K562 (cell line): ENCODE results near the gene DOK7. TPM values are rescaled to one million over a fixed set of nuclear protein-coding genes. Genes with fewer than 3 reads are reported as not detected.

ENCODE experiments used
- ATAC-seq: fragments of 200-7000 bp; cut with Tn5 transposase; 3 replicates; pipeline ENCODE4 v1.9.1; 2020; ENCODE audit warnings: moderate library complexity
- BruUV-seq: library from RNA; stranded (reverse); fragments of 400-500 nt; replicated peaks from 2 replicates; lab custom pipeline; 2021; lab: Mats Ljungman, UMichigan
- CTCF ChIA-PET: fragments of 300-600 bp; formaldehyde crosslinking; extraction: SDS; loops from one replicate; lab custom pipeline; 2021; ENCODE audit warnings: low intra/inter-chr PET ratio; lab: Yijun Ruan, JAX
- POLR2A ChIA-PET: fragments of 300-600, 350-650 bp; sonication (Branson Sonifier 250); formaldehyde crosslinking; extraction: SDS; loops from one replicate; lab custom pipeline; 2021; ENCODE audit warnings: antibody characterized with exemption, inconsistent platforms; lab: Yijun Ruan, JAX
- DNase-seq, 4 experiments: peaks; one replicate each; pipeline versions ENCODE4 v3.0.0 to v3.0.0-alpha.2; 2011 to 2018; ENCODE audit warnings: low spot score in 3 of 4, mixed read lengths in 3 of 4; ENCODE audit errors: extremely low read depth in 1 of 4
- FAIRE-seq: peaks from 2 replicates; lab custom pipeline; 2011; peaks lifted over from hg19 to GRCh38; lab: Jason Lieb, UNC
- H2AFZ ChIP-seq: 2 replicates; pipeline ENCODE4 v1.6.0; 2011; ENCODE audit warnings: low read depth, low read length, control low read depth, inconsistent platforms
- H3K27ac ChIP-seq: fragments of 200-600 bp; 3 replicates; pipeline ENCODE4 v1.8.0; 2011; ENCODE audit warnings: low read depth, mild to moderate bottlenecking, control low read depth, inconsistent platforms, low read length, moderate library complexity, mixed read lengths; ENCODE audit errors: extremely low read depth
- H3K27me3 ChIP-seq, 2 experiments: fragments of 300-600 bp in 1 of 2; 2 replicates in 1 of 2; 3 replicates in 1 of 2; pipeline versions ENCODE4 v1.6.0 to v1.8.0; 2011; ENCODE audit warnings: inconsistent platforms in 2 of 2, low read length in 2 of 2, mild to moderate bottlenecking in 1 of 2, mixed read lengths in 1 of 2, moderate library complexity in 1 of 2; ENCODE audit not compliant: control insufficient read depth in 2 of 2, insufficient read depth in 2 of 2
- H3K36me3 ChIP-seq: fragments of 300-600 bp; 3 replicates; pipeline ENCODE4 v1.8.0; 2011; ENCODE audit warnings: mild to moderate bottlenecking, low read length, inconsistent platforms; ENCODE audit not compliant: control insufficient read depth, insufficient read depth
- H3K4me1 ChIP-seq, 2 experiments: fragments of 200-600 bp in 1 of 2; replicated peaks in 1 of 2; 2 replicates in 1 of 2; 3 replicates in 1 of 2; pipeline versions ENCODE4 v1.5.1 to v1.8.0; 2011; ENCODE audit warnings: inconsistent platforms in 2 of 2, low read length in 2 of 2, mild to moderate bottlenecking in 1 of 2, mixed read lengths in 1 of 2, moderate library complexity in 1 of 2; ENCODE audit not compliant: control insufficient read depth in 2 of 2, insufficient read depth in 2 of 2
- H3K4me2 ChIP-seq: 2 replicates; pipeline ENCODE4 v1.6.1; 2011; ENCODE audit warnings: low read length, control low read depth, inconsistent platforms, mixed read lengths; ENCODE audit not compliant: insufficient read depth
- H3K4me3 ChIP-seq: fragments of 200-600 bp; sonication (generic), shearing (Covaris generic); 2 replicates; pipeline ENCODE4 v1.5.1; 2016; ENCODE audit warnings: control low read depth, inconsistent platforms
- H3K79me2 ChIP-seq: fragments of 200-600 bp; 3 replicates; pipeline ENCODE4 v1.8.0; 2011; ENCODE audit warnings: low read length, inconsistent platforms; ENCODE audit not compliant: control insufficient read depth, insufficient read depth
- H3K9ac ChIP-seq, 2 experiments: 2 replicates each; pipeline versions ENCODE4 v1.6.0 to v1.6.1; 2011; ENCODE audit warnings: low read depth in 2 of 2, low read length in 2 of 2, control low read depth in 1 of 2, inconsistent platforms in 1 of 2, mild to moderate bottlenecking in 1 of 2, mixed read lengths in 1 of 2; ENCODE audit not compliant: insufficient read depth in 1 of 2
- H3K9me1 ChIP-seq: one replicate; pipeline ENCODE4 v1.6.0; 2011; ENCODE audit warnings: inconsistent platforms, mild to moderate bottlenecking, low read length, moderate library complexity; ENCODE audit not compliant: control insufficient read depth, insufficient read depth
- H3K9me3 ChIP-seq: replicated peaks from 2 replicates; pipeline ENCODE4 v1.5.1; 2011; ENCODE audit warnings: low read depth, low read length, inconsistent platforms; ENCODE audit not compliant: control insufficient read depth, insufficient read depth
- H4K20me1 ChIP-seq: replicated peaks from 2 replicates; pipeline ENCODE4 v1.6.1; 2011; ENCODE audit warnings: low read length, inconsistent platforms, mixed read lengths; ENCODE audit not compliant: control insufficient read depth, insufficient read depth
- ASH1L ChIP-seq: fragments of 450-650 bp; IDR thresholded peaks from 2 replicates; pipeline ENCODE4 v1.6.1; 2018; ENCODE audit warnings: borderline replicate concordance, mild to moderate bottlenecking, low read depth; ENCODE audit not compliant: partially characterized antibody
- FOXP4 ChIP-seq: sonication (generic); formaldehyde crosslinking; IDR thresholded peaks from 2 replicates; pipeline ENCODE4 v1.8.0; 2022; ENCODE audit warnings: mild to moderate bottlenecking, missing genetic modification reagents, borderline replicate concordance
- HNRNPLL ChIP-seq: fragments of 200-400 bp; formaldehyde crosslinking; IDR thresholded peaks from 2 replicates; pipeline ENCODE4 v1.6.1; 2017; ENCODE audit warnings: low read length, low read depth, mild to moderate bottlenecking; ENCODE audit not compliant: poor library complexity, severe bottlenecking
- TCFL5 ChIP-seq: fragments of 250-450 bp; sonication (Bioruptor Pico); conservative IDR thresholded peaks from 2 replicates; pipeline ENCODE4 v1.6.1; 2021; ENCODE audit warnings: mild to moderate bottlenecking, moderate library complexity, matching md5 sums
- ZNF239 ChIP-seq: fragments of 250-450 bp; sonication (Bioruptor Pico); IDR thresholded peaks from 2 replicates; pipeline ENCODE4 v1.4.0; 2020; ENCODE audit warnings: mild to moderate bottlenecking
- ZNF398 ChIP-seq: fragments of 250-450 bp; sonication (Bioruptor Pico); IDR thresholded peaks from 2 replicates; pipeline ENCODE4 v1.8.0; 2021; ENCODE audit warnings: moderate library complexity, mild to moderate bottlenecking, inconsistent platforms
- WGBS: fragments of 100-300 bp; shearing (Covaris generic); methylation state at CpG from one replicate; pipeline ENCODE4 v1.1.6; 2016; ENCODE audit warnings: low coverage, mixed read lengths; ENCODE audit not compliant: insufficient coverage; ENCODE audit errors: missing lambda C conversion rate; 5-methylcytosine and 5-hydroxymethylcytosine counted together
- in situ Hi-C: fragments of 300-500 bp; cut with MboI; formaldehyde crosslinking; loops from 4 replicates; pipeline ENCODE4 v1.15.0; 2018; ENCODE audit warnings: inconsistent platforms, mixed read lengths
- intact Hi-C: fragments of 100-400 bp; cut with micrococcal nuclease; formaldehyde crosslinking; loops from 2 replicates; pipeline ENCODE4 v1.14.2; 2022
- polyA plus RNA-seq, 8 experiments: library from polyadenylated mRNA; depleted of rRNA in 4 of 8; stranded (reverse) in 5 of 8; unstranded in 3 of 8; fragments of >200 nt; fragmentation: Nextera tagmentation in 2 of 8; fragmentation: Illumina TruSeq in 1 of 8; extraction: Ambion mirVana in 2 of 8; extraction: Trizol in 1 of 8; gene quantifications; 2 replicates each; pipeline versions ENCODE4 v1.2.1 to v1.2.3, GENCODE V29; 2011 to 2014; ENCODE audit warnings: inconsistent platforms in 1 of 8, missing spikeins in 1 of 8
- total RNA-seq, 7 experiments: library from RNA; depleted of rRNA in 6 of 7; stranded (reverse); fragments of >200 nt in 6 of 7; fragmentation: Illumina TruSeq in 2 of 7; extraction: Trizol in 2 of 7; gene quantifications; 2 replicates each; pipeline versions ENCODE4 v1.2.1 to v1.2.3, GENCODE V29; 2011 to 2021; ENCODE audit warnings: low replicate concordance in 1 of 7

Gene DOK7
- total and polyA plus RNA-seq, 9 of the 15 experiments (the other 6 are each of a cell fraction or from before 2014, with no cell fraction given): not detected

- no peaks in the 10 kb centered on the region for H3K9me3 ChIP-seq
- CTCF ChIA-PET: no interaction called here
- DNase-seq (no peak), ATAC-seq (no peak)
- BruUV-seq: no TSS peak
- peaks cover 21% of the 10 kb centered on the region for H4K20me1 ChIP-seq
- in situ Hi-C loops: no loop called here
- no peak overlapping the region for H3K4me2 ChIP-seq
- no peaks in the 10 kb centered on the region for H3K36me3 ChIP-seq
- H3K27ac ChIP-seq: no peak overlapping the region
- H3K79me2 ChIP-seq: no peaks in the 10 kb centered on the region
- 11% methylated on average over 23 of the region's 23 CpGs for WGBS
- H3K9ac ChIP-seq: no peak overlapping the region
- H3K9me1 ChIP-seq: no peaks in the 10 kb centered on the region
- POLR2A ChIA-PET: interaction anchor here (0.7 kb wide), 1 partner anchor 89 kb away, joined by 3 read pairs; no protein-coding TSS in a partner anchor
- H3K4me3 ChIP-seq: no peak overlapping the region
- no peak overlapping the region for H2AFZ ChIP-seq
- no peak for TF ChIP-seq HNRNPLL
- TF ChIP-seq ZNF239 (CRISPR knock-in tag): no peak
- no peak for TF ChIP-seq ASH1L
- TF ChIP-seq ZNF398 (CRISPR knock-in tag): no peak
- no peak for TF ChIP-seq TCFL5
- TF ChIP-seq FOXP4 (CRISPR knock-in tag): no peak
- TF ChIP-seq, all 486 proteins: peak for 0
- Histone ChIP-seq H3K27me3 (peaks cover 21 to 82% of the 10 kb centered on the region in 2 experiments; a peak in 4 of 5 replicates), H3K4me1 (peaks cover 0 to 49% of the 10 kb centered on the region in 2 experiments; a peak in 2 of 5 replicates)
- FAIRE-seq: no peak
- intact Hi-C loops: no loop called here
These were observed 20.4 kb downstream of the DOK7 start for GRCh38 chr4:3483471-3483921.
